Liver (tissue), 3 donors: ENCODE measurements around the gene TNS2.

Experiments used
- FOXA1 ChIP-seq: IDR thresholded peaks from 2 replicates; pipeline ENCODE4 v1.6.1; 2016; ENCODE audit warnings: antibody characterized with exemption
- GABPA ChIP-seq, 2 donors: IDR thresholded peaks in 1 of 2; conservative IDR thresholded peaks in 1 of 2; 2 replicates each; pipeline ENCODE4 v1.6.1; 2016; ENCODE audit warnings: antibody characterized with exemption in 2 of 2, mild to moderate bottlenecking in 1 of 2, moderate library complexity in 1 of 2
- JUND ChIP-seq, 2 donors: IDR thresholded peaks; 2 replicates each; pipeline ENCODE4 v1.6.1; 2016; ENCODE audit warnings: antibody characterized with exemption in 2 of 2
- RAD21 ChIP-seq, 2 donors: IDR thresholded peaks; 2 replicates each; pipeline ENCODE4 v1.6.1; 2016; ENCODE audit warnings: antibody characterized with exemption in 2 of 2, mild to moderate bottlenecking in 2 of 2
- RXRA ChIP-seq, 2 donors: IDR thresholded peaks; 2 replicates each; pipeline ENCODE4 v1.6.1; 2017 to 2018; ENCODE audit warnings: antibody characterized with exemption in 2 of 2, mild to moderate bottlenecking in 1 of 2
- SP1 ChIP-seq: IDR thresholded peaks from 2 replicates; pipeline ENCODE4 v1.6.1; 2018; ENCODE audit warnings: antibody characterized with exemption, mild to moderate bottlenecking
- TAF1 ChIP-seq: conservative IDR thresholded peaks from 2 replicates; pipeline ENCODE4 v1.6.1; 2016; ENCODE audit warnings: antibody characterized with exemption, mild to moderate bottlenecking
- TF ChIP-seq, protein P1 (sequence below): fragments of 150-350 bp; IDR thresholded peaks from 2 replicates; pipeline ENCODE4 v1.5.1; 2017; ENCODE audit warnings: improper control_type of control experiment, low read depth, low read length; ENCODE audit not compliant: missing input control
- TF ChIP-seq, protein P2 (sequence below): IDR thresholded peaks from 2 replicates; pipeline ENCODE4 v1.6.1; 2016; ENCODE audit warnings: antibody characterized with exemption, mild to moderate bottlenecking
- TF ChIP-seq, protein P3 (sequence below): IDR thresholded peaks from 2 replicates; pipeline ENCODE4 v1.6.1; 2016; ENCODE audit warnings: antibody characterized with exemption
- TF ChIP-seq, protein P4 (sequence below): IDR thresholded peaks from 2 replicates; pipeline ENCODE4 v1.6.1; 2016; ENCODE audit warnings: antibody characterized with exemption
- TF ChIP-seq, protein P5 (sequence below): IDR thresholded peaks from 2 replicates; pipeline ENCODE4 v1.6.1; 2016; ENCODE audit warnings: antibody characterized with exemption
- donor health status: healthy.
- donor health status: healthy.

DNA sequence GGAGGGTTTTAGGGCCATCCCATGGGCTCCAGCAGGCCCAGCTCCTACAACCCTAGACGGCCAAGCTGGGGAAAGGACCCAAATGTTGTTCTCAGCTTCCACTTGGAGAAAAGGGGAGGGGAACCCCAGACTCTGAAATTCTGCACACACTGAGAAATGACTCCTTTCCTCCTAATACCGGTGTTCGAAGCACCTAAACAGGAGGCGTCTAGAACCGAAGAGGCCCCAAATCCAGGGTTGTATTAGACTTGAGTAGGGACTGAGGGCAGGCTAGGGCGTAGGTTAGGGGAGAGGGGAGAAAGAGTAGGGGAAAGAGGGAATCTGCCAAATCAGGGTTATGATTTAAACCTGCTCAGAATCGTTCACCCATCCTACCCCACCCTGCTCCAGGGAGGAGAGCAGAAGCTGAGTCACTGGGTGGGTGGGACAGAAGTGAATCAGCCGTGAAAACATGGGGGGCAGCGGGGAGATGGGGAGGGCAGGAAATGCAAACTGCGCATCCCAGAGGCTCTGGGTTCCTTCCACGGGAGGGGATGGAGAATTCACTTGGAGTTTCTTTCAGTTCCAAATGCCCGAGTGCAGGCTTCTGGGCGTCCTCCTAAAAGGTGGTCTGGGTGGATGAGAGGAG lies 48.6 kb downstream of the TNS2 start:
- TF ChIP-seq, protein P1, sequence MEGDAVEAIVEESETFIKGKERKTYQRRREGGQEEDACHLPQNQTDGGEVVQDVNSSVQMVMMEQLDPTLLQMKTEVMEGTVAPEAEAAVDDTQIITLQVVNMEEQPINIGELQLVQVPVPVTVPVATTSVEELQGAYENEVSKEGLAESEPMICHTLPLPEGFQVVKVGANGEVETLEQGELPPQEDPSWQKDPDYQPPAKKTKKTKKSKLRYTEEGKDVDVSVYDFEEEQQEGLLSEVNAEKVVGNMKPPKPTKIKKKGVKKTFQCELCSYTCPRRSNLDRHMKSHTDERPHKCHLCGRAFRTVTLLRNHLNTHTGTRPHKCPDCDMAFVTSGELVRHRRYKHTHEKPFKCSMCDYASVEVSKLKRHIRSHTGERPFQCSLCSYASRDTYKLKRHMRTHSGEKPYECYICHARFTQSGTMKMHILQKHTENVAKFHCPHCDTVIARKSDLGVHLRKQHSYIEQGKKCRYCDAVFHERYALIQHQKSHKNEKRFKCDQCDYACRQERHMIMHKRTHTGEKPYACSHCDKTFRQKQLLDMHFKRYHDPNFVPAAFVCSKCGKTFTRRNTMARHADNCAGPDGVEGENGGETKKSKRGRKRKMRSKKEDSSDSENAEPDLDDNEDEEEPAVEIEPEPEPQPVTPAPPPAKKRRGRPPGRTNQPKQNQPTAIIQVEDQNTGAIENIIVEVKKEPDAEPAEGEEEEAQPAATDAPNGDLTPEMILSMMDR, result no peak
- TF ChIP-seq, protein P2, sequence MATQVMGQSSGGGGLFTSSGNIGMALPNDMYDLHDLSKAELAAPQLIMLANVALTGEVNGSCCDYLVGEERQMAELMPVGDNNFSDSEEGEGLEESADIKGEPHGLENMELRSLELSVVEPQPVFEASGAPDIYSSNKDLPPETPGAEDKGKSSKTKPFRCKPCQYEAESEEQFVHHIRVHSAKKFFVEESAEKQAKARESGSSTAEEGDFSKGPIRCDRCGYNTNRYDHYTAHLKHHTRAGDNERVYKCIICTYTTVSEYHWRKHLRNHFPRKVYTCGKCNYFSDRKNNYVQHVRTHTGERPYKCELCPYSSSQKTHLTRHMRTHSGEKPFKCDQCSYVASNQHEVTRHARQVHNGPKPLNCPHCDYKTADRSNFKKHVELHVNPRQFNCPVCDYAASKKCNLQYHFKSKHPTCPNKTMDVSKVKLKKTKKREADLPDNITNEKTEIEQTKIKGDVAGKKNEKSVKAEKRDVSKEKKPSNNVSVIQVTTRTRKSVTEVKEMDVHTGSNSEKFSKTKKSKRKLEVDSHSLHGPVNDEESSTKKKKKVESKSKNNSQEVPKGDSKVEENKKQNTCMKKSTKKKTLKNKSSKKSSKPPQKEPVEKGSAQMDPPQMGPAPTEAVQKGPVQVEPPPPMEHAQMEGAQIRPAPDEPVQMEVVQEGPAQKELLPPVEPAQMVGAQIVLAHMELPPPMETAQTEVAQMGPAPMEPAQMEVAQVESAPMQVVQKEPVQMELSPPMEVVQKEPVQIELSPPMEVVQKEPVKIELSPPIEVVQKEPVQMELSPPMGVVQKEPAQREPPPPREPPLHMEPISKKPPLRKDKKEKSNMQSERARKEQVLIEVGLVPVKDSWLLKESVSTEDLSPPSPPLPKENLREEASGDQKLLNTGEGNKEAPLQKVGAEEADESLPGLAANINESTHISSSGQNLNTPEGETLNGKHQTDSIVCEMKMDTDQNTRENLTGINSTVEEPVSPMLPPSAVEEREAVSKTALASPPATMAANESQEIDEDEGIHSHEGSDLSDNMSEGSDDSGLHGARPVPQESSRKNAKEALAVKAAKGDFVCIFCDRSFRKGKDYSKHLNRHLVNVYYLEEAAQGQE, result no peak
- TF ChIP-seq SP1 (no peak), FOXA1 (no peak), TAF1 (no peak), GABPA (IDR thresholded peaks at IDR 0.05 in 1 of 2, conservative IDR thresholded peaks at IDR 0.05 in 1 of 2) (no peak), RAD21 (IDR thresholded peaks at IDR 0.05) (no peak), JUND (IDR thresholded peaks at IDR 0.05) (no peak), RXRA (IDR thresholded peaks at IDR 0.05) (no peak)
- TF ChIP-seq, protein P3, sequence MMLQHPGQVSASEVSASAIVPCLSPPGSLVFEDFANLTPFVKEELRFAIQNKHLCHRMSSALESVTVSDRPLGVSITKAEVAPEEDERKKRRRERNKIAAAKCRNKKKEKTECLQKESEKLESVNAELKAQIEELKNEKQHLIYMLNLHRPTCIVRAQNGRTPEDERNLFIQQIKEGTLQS, result no peak
- TF ChIP-seq, protein P4, sequence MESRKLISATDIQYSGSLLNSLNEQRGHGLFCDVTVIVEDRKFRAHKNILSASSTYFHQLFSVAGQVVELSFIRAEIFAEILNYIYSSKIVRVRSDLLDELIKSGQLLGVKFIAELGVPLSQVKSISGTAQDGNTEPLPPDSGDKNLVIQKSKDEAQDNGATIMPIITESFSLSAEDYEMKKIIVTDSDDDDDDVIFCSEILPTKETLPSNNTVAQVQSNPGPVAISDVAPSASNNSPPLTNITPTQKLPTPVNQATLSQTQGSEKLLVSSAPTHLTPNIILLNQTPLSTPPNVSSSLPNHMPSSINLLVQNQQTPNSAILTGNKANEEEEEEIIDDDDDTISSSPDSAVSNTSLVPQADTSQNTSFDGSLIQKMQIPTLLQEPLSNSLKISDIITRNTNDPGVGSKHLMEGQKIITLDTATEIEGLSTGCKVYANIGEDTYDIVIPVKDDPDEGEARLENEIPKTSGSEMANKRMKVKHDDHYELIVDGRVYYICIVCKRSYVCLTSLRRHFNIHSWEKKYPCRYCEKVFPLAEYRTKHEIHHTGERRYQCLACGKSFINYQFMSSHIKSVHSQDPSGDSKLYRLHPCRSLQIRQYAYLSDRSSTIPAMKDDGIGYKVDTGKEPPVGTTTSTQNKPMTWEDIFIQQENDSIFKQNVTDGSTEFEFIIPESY, result no peak
- TF ChIP-seq, protein P5, sequence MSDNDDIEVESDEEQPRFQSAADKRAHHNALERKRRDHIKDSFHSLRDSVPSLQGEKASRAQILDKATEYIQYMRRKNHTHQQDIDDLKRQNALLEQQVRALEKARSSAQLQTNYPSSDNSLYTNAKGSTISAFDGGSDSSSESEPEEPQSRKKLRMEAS, result no peak
